Measurements from ENCODE around the gene CNNM3.

Gene CNNM3

DNA sequence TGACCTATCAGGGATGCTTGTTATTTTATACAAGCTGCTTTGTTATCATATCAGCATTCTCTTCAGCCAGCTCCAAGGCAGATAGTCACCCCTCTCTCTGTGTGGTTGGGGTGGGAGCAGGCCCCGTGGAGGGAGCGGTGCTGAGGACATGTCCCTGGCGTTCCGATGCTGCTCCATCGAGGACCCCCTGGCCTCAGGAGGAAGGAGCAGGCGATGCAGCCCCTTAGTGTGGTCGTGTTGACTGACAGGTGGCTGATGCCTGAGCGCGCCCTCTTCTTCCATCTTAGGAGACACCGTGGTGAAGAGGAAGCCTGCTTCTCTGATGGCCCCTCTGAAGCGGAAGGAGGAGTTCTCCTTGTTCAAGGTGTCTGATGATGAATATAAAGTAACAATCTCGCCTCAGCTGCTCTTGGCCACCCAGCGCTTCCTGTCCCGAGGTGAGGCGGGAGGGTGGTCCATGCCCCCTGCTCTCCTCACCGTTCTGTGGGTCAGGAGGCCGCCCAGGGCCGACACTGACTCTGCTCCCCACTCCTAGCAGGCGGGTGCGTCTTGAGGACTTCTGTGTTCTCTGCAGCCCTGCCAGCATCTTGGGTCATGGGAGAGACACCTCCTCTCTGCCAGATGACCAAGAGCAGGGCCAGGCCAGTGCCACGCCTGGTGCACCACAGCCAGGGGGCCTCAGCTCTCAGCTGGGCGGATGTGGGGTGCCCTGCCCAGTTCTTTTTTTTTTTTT is 10.6 kb downstream of the CNNM3 start:
- no peaks in the 10 kb centered on the region for H3K27me3 ChIP-seq (ENCODE audit: control insufficient read depth, insufficient read depth, low read length)
- H3K9ac ChIP-seq (ENCODE audit: low read length) = no peak overlapping the region
- H3K36me3 ChIP-seq (ENCODE audit: control insufficient read depth, insufficient read depth, low read length) = peaks cover 36% of the 10 kb centered on the region
- no peak overlapping the region for H3K27ac ChIP-seq (ENCODE audit: low read depth, low read length)
- H3K4me3 ChIP-seq (ENCODE audit: low read length) = no peak overlapping the region
- no peaks in the 10 kb centered on the region for H3K4me1 ChIP-seq (ENCODE audit: control insufficient read depth, insufficient read depth, low read length)

DNA sequence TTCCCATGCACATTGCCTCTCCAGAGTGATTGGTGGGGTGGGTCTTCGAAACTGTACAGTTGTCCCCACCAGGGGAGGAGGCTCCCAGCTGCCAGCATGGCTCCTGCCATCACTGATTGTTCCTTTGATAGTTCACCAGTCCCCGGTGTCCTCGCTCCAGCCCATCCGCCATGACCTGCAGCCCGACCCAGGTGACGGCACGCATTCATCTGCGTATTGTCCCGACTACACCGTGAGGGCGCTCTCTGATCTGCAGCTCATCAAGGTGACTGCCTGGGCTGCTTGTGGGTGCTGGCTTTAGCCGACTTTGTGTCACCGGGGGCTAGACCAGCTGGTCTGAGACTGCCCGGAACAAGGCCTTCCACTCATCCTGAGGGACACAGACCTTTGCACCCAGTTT is 12.4 kb downstream of the CNNM3 start:
- Histone ChIP-seq H3K4me3 (ENCODE audit: low read length) (no peak overlapping the region), H3K27me3 (ENCODE audit: control insufficient read depth, insufficient read depth, low read length) (no peaks in the 10 kb centered on the region), H3K9ac (ENCODE audit: low read length) (no peak overlapping the region), H3K4me1 (ENCODE audit: control insufficient read depth, insufficient read depth, low read length) (no peaks in the 10 kb centered on the region), H3K27ac (ENCODE audit: low read depth, low read length) (no peak overlapping the region), H3K36me3 (ENCODE audit: control insufficient read depth, insufficient read depth, low read length) (peaks cover 37% of the 10 kb centered on the region)

DNA sequence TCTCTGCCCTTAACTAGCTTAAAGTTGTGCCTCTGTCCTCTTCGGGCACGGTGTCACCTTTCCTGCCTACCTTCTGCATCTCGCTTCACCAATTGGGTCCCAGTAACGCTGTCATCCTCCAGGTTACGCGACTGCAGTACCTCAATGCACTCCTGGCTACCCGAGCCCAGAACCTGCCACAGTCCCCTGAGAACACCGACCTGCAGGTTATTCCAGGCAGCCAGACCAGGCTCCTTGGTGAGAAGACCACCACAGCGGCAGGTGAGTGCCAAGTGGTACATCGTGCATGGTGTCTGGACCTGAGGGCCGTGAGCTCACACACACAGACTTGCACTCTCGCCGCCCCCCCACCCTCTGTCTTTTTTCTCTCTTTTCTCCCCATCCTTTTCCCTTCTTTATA is 12.8 kb downstream of the CNNM3 start:
- no peak overlapping the region for H3K4me3 ChIP-seq (ENCODE audit: low read length)
- peaks cover 37% of the 10 kb centered on the region for H3K36me3 ChIP-seq (ENCODE audit: control insufficient read depth, insufficient read depth, low read length)
- no peaks in the 10 kb centered on the region for H3K27me3 ChIP-seq (ENCODE audit: control insufficient read depth, insufficient read depth, low read length)
- no peak overlapping the region for H3K9ac ChIP-seq (ENCODE audit: low read length)
- H3K4me1 ChIP-seq (ENCODE audit: control insufficient read depth, insufficient read depth, low read length) = no peaks in the 10 kb centered on the region
- H3K27ac ChIP-seq (ENCODE audit: low read depth, low read length) = no peak overlapping the region

DNA sequence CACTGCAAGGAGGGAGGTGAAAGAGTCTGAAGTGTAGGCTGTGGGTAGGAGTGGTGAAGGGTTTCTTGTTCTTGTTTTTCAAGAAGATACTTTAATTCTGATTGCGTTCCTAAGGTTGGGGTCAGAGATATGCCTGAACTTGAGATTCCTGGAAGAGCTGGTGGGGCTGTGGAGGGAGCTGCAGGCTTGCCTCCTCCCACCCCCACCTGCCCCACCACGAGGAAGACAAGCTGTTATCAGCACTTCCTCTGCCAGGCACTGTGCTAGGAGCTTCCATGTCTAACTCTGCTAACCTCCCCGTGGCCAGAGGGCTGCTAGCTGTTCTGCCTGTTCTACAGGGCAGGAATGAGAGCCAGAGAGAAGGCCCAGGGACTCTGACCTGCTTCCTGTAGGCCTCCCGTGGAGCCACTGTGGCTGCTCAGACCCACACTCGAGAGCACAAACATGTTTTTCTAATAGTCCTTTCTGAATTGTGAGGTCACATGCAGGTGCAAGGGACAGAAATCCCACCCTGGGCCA is 14.0 kb downstream of the CNNM3 start:
- Histone ChIP-seq H3K27me3 (ENCODE audit: control insufficient read depth, insufficient read depth, low read length) (no peaks in the 10 kb centered on the region), H3K9ac (ENCODE audit: low read length) (no peak overlapping the region), H3K27ac (ENCODE audit: low read depth, low read length) (no peak overlapping the region), H3K36me3 (ENCODE audit: control insufficient read depth, insufficient read depth, low read length) (peaks cover 37% of the 10 kb centered on the region), H3K4me3 (ENCODE audit: low read length) (no peak overlapping the region), H3K4me1 (ENCODE audit: control insufficient read depth, insufficient read depth, low read length) (no peaks in the 10 kb centered on the region)

DNA sequence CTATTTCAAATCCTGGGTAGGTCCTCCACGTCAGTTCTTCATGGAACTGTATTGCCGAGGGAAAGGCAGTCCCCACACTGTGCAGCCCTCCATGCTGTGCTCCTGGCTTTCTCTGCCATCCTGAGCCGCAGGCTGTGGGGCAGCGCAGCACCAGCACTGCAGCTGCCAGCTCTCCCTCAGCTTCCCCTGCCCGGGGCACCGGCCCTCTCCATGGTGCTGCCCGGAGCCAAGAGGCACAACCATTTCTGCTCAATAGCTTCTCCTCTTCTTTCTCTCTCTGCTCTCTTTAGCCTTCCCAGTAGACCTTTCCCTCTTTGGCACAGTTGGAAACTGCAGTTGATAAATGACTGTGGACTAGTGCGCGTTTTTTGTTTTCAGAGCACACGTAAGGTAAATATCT is 15.6 kb downstream of the CNNM3 start:
- H3K27ac ChIP-seq (ENCODE audit: low read depth, low read length) = no peak overlapping the region
- peaks cover 37% of the 10 kb centered on the region for H3K36me3 ChIP-seq (ENCODE audit: control insufficient read depth, insufficient read depth, low read length)
- no peaks in the 10 kb centered on the region for H3K4me1 ChIP-seq (ENCODE audit: control insufficient read depth, insufficient read depth, low read length)
- no peaks in the 10 kb centered on the region for H3K27me3 ChIP-seq (ENCODE audit: control insufficient read depth, insufficient read depth, low read length)
- H3K9ac ChIP-seq (ENCODE audit: low read length) = no peak overlapping the region
- H3K4me3 ChIP-seq (ENCODE audit: low read length) = no peak overlapping the region

DNA sequence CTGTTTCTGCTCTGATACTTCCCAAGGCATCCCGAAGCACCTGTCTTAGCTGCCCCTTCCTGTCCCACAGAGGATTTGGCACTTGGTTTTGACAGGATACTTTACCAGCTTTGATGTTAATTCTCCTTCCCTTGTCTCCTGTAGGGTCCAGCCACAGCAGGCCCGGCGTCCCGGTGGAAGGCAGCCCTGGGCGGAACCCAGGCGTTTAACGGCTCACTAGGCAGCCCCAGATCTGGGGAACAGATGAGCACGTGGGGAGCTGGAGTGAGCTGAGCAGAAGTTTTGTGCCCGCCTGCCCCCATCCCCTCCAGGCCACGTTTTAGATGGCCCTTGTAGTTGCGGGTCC is 16.3 kb downstream of the CNNM3 start:
- H3K27ac ChIP-seq (ENCODE audit: low read depth, low read length) = peak overlapping the region; percentile 30
- H3K36me3 ChIP-seq (ENCODE audit: control insufficient read depth, insufficient read depth, low read length) = peaks cover 36% of the 10 kb centered on the region
- H3K9ac ChIP-seq (ENCODE audit: low read length) = no peak overlapping the region
- no peaks in the 10 kb centered on the region for H3K4me1 ChIP-seq (ENCODE audit: control insufficient read depth, insufficient read depth, low read length)
- H3K27me3 ChIP-seq (ENCODE audit: control insufficient read depth, insufficient read depth, low read length) = no peaks in the 10 kb centered on the region
- no peak overlapping the region for H3K4me3 ChIP-seq (ENCODE audit: low read length)

DNA sequence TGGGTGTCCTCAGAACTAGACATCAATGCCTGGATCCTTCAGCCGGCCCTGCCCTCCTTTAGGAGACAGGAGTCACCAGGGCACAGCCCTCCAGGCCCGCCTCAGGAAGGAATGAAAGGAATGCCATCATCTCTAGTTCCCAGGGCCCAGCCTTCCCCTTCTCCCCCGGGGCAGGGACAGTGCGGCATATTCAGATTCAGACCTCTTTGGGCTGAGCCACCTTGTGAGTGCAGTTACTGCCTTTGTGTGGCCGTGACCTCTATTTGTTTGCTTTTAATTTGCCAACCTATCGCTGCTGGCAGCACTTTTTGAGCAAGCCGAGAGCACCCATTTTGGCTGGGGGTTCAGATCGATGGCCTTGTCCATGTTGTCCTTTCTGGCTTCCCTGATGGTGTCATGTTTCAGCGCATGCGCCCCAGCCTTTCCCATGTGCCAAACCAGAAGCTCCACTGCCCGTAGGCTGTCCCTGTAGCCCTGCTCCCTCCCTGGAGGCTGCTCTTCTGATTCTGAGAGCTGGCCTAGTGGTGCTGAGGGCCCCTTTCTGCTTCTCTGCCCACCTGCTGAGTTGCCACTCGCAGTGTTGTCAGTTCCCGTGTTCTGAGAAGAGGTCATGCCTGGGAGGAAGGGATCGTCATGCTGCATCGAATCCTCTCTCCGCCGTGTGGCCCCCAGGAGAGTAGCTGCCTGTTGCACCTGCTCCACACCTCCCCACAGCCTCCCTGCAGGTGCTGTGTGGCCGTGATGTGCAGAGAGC is 16.9 kb downstream of the CNNM3 start:
- peak overlapping the region; percentile 30 for H3K27ac ChIP-seq (ENCODE audit: low read depth, low read length)
- no peak overlapping the region for H3K9ac ChIP-seq (ENCODE audit: low read length)
- peaks cover 30% of the 10 kb centered on the region for H3K36me3 ChIP-seq (ENCODE audit: control insufficient read depth, insufficient read depth, low read length)
- no peaks in the 10 kb centered on the region for H3K27me3 ChIP-seq (ENCODE audit: control insufficient read depth, insufficient read depth, low read length)
- no peak overlapping the region for H3K4me3 ChIP-seq (ENCODE audit: low read length)
- H3K4me1 ChIP-seq (ENCODE audit: control insufficient read depth, insufficient read depth, low read length) = no peaks in the 10 kb centered on the region

DNA sequence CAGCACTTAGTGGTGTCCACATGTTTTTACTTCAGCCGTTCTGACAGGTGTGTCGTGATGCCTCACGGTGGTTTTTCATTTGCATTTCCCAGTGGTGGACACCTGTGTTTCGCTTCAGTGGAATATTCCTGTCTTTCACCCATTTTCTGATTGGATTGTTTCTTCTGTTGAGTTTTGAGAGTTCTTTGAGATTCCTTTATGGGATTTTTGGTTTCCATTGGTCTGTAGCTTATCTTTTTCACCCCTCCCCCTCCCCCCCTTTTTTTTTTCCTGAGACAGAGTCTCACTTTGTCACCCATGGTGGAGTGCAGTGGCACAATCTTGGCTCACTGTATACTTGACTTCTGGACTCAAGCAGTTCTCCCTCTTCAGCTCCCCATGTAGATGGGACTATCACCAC is 19.8 kb downstream of the CNNM3 start:
- H3K27me3 ChIP-seq (ENCODE audit: control insufficient read depth, insufficient read depth, low read length) = no peaks in the 10 kb centered on the region
- H3K27ac ChIP-seq (ENCODE audit: low read depth, low read length) = no peak overlapping the region
- no peak overlapping the region for H3K4me3 ChIP-seq (ENCODE audit: low read length)
- peaks cover 8% of the 10 kb centered on the region for H3K36me3 ChIP-seq (ENCODE audit: control insufficient read depth, insufficient read depth, low read length)
- peaks cover 6% of the 10 kb centered on the region for H3K4me1 ChIP-seq (ENCODE audit: control insufficient read depth, insufficient read depth, low read length)
- H3K9ac ChIP-seq (ENCODE audit: low read length) = no peak overlapping the region

DNA sequence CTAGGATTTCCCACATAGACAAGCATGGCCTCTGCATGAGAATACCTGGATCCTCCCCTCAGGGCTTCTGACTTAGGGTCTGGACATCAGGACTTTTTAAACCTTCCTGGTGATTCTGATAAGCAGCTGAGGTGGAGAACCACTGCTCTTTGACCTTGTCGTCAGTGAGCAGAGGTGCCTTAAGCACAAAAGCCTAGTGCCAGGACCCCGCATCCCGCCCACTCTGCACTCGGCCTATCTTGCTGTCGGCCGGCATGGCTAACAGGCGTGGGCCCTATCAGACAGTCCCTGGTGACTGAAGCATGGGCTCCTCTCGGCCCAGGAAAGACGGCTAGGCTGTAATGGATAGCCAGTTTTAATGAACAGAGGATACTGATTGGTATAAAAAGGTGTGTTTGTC is 21.5 kb downstream of the CNNM3 start:
- Histone ChIP-seq H3K36me3 (ENCODE audit: control insufficient read depth, insufficient read depth, low read length) (no peaks in the 10 kb centered on the region), H3K27ac (ENCODE audit: low read depth, low read length) (no peak overlapping the region), H3K9ac (ENCODE audit: low read length) (no peak overlapping the region), H3K27me3 (ENCODE audit: control insufficient read depth, insufficient read depth, low read length) (no peaks in the 10 kb centered on the region), H3K4me1 (ENCODE audit: control insufficient read depth, insufficient read depth, low read length) (peaks cover 6% of the 10 kb centered on the region), H3K4me3 (ENCODE audit: low read length) (no peak overlapping the region)

DNA sequence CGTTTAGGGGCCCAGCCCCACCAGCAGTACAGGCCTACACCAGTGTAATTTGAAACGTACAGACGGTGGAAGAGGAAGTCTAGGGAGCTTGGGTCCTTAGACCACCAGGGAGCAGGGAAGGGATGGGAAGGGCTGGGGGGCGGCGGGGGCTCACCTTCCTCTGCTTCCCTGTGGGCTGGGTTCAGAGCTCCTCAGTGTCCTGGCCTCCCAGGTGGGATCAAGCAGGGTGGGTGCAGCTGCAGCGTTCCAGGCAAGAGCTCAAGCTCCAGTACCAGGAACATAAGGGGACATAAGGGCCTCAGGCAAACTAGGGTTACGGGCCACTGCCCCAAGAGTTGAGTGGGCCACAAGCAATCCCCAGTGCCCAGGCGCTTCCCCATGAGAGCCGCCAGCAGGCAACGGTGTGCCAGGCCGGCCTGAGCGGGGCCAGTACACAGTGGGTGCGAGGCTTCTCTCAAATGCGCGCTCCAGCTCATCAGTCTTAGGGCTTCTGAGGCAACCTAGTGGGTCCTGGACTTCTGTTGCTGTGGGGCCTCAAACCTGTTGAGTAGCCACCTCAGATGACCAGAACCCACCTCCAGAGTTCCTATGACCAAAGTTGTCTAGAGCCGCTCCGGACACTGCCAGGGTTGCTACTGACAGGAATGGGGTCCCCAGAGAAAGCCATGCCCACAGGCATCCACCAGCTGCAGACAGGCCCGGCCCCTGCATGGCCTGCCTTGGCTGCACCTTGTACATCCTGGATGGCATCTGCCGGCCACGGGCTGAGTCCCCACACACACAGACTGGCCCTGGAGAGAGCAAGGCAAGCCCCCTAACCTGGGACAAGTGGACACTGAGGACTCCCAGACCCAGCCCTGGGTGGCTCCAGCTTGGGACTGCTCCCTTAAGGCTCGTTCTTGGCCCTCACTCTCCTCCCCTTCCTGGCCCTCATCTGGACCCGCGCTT is 22.6 kb downstream of the CNNM3 start:
- Histone ChIP-seq H3K4me3 (ENCODE audit: low read length) (no peak overlapping the region), H3K27ac (ENCODE audit: low read depth, low read length) (no peak overlapping the region), H3K36me3 (ENCODE audit: control insufficient read depth, insufficient read depth, low read length) (no peaks in the 10 kb centered on the region), H3K4me1 (ENCODE audit: control insufficient read depth, insufficient read depth, low read length) (peaks cover 6% of the 10 kb centered on the region), H3K9ac (ENCODE audit: low read length) (no peak overlapping the region), H3K27me3 (ENCODE audit: control insufficient read depth, insufficient read depth, low read length) (no peaks in the 10 kb centered on the region)

DNA sequence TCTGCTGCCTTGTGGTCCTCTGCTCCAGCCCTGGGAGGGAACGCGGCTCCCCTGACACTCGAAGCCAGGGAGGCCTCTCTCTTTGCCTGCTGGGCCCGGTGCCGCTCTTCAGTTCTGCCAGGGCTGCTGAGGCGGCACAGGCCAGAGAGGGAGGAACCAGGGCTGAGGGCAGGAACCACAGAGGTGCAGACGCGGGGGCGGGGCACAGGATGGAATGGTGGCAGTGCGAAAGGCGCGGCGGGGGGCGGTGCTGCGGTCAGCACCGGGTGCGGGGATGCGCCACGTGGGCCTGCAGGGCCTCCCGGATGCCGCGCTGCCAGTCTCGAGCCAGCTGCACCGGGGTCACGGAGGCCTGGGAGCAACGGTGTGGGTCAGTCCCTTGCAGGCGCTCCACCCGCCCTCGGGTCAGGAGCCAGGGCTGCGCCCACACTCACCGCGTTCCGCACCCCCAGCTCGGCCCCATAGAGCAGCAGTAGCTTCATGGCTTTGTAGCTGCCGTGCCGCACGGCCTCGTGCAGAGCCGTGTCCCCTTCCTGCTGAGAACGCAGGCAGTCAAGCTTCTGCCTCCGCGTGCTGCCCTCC is 23.3 kb downstream of the CNNM3 start:
- Histone ChIP-seq H3K4me3 (ENCODE audit: low read length) (peak overlapping the region; percentile 38), H3K4me1 (ENCODE audit: control insufficient read depth, insufficient read depth, low read length) (peaks cover 6% of the 10 kb centered on the region), H3K36me3 (ENCODE audit: control insufficient read depth, insufficient read depth, low read length) (no peaks in the 10 kb centered on the region), H3K27ac (ENCODE audit: low read depth, low read length) (no peak overlapping the region), H3K9ac (ENCODE audit: low read length) (no peak overlapping the region), H3K27me3 (ENCODE audit: control insufficient read depth, insufficient read depth, low read length) (no peaks in the 10 kb centered on the region)

Data from rectal smooth muscle tissue (tissue), 1 donor.